Osteocyte (in vitro differentiated cells): Measurements from ENCODE around the gene PRKCE. TPM values are rescaled to one million over a fixed set of nuclear protein-coding genes. Genes with fewer than 3 reads are reported as not detected.

Source experiments
- DNase-seq: peaks from one replicate; pipeline ENCODE4 v3.0.0; 2021; ENCODE audit warnings: mixed read lengths; ENCODE audit not compliant: unreplicated experiment; ENCODE audit errors: extremely low spot score
- H3K27ac Mint-ChIP-seq: one replicate; pipeline ENCODE4 v1.8.0; 2021; ENCODE audit warnings: mild to moderate bottlenecking, mixed read lengths; ENCODE audit not compliant: unreplicated experiment
- H3K27me3 Mint-ChIP-seq: one replicate; pipeline ENCODE4 v1.8.0; 2021; ENCODE audit warnings: mixed read lengths; ENCODE audit not compliant: unreplicated experiment
- H3K36me3 Mint-ChIP-seq: one replicate; pipeline ENCODE4 v1.8.0; 2021; ENCODE audit warnings: mixed read lengths; ENCODE audit not compliant: unreplicated experiment
- H3K4me1 Mint-ChIP-seq: one replicate; pipeline ENCODE4 v1.8.0; 2021; ENCODE audit warnings: mixed read lengths; ENCODE audit not compliant: unreplicated experiment
- H3K4me3 Mint-ChIP-seq: one replicate; pipeline ENCODE4 v1.8.0; 2021; ENCODE audit warnings: mild to moderate bottlenecking, moderate library complexity, mixed read lengths; ENCODE audit not compliant: unreplicated experiment
- H3K9me3 Mint-ChIP-seq: one replicate; pipeline ENCODE4 v1.8.0; 2021; ENCODE audit warnings: mixed read lengths; ENCODE audit not compliant: unreplicated experiment
- total RNA-seq: library from RNA; stranded (reverse); gene quantifications from 2 replicates; pipeline ENCODE4 v1.2.1, GENCODE V29; 2021
- TF ChIP-seq, protein P1 (sequence below): fragments of 200-600 bp; sonication (generic); IDR thresholded peaks from 2 replicates; pipeline ENCODE4 v1.5.0; 2021; ENCODE audit warnings: antibody characterized with exemption, mild to moderate bottlenecking, moderate library complexity

Gene PRKCE
- total RNA-seq, 1 donor from 2014 or later = 13.8 TPM

DNA sequence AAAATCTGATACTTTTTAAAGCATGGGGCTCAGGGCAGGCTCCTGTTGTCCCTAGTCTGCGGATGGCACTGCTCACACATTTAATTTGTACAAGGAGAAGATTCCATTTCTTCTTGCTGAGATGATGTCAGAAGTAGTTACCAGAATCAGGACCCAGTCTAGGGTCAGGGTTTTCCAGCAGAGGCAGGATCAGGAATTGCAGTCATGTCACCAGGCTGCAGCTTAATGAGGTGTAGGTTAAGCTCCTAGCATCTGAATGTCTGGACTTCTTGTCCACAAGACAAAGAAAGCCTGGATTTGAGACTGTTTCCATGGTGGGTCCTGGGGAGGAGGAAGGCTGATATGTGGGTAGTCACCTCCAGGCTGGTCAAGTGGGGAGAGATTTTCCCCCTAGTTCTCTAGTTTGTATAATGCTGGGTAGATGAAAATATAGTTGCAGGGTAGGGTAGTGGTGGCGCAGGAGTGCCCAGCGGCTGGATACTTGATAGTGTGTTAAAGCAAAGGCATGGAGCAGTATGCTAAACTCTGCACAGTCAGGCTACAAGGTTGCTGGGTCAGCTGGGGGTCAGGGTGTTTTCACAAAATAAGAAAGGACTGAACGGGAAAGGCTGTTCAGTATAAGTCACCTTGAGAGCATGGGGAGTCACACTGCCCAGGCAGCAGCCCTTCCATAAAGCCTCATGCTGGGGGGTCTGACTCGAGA lies 148.4 kb downstream of the PRKCE start:
- Mint-ChIP-seq H3K36me3 (no peaks in the 10 kb centered on the region), H3K9me3 (no peaks in the 10 kb centered on the region), H3K27me3 (no peaks in the 10 kb centered on the region), H3K4me3 (no peak overlapping the region), H3K27ac (no peak overlapping the region), H3K4me1 (no peaks in the 10 kb centered on the region)
- no peak for DNase-seq
- TF ChIP-seq, protein P1, sequence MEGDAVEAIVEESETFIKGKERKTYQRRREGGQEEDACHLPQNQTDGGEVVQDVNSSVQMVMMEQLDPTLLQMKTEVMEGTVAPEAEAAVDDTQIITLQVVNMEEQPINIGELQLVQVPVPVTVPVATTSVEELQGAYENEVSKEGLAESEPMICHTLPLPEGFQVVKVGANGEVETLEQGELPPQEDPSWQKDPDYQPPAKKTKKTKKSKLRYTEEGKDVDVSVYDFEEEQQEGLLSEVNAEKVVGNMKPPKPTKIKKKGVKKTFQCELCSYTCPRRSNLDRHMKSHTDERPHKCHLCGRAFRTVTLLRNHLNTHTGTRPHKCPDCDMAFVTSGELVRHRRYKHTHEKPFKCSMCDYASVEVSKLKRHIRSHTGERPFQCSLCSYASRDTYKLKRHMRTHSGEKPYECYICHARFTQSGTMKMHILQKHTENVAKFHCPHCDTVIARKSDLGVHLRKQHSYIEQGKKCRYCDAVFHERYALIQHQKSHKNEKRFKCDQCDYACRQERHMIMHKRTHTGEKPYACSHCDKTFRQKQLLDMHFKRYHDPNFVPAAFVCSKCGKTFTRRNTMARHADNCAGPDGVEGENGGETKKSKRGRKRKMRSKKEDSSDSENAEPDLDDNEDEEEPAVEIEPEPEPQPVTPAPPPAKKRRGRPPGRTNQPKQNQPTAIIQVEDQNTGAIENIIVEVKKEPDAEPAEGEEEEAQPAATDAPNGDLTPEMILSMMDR = no peak

DNA sequence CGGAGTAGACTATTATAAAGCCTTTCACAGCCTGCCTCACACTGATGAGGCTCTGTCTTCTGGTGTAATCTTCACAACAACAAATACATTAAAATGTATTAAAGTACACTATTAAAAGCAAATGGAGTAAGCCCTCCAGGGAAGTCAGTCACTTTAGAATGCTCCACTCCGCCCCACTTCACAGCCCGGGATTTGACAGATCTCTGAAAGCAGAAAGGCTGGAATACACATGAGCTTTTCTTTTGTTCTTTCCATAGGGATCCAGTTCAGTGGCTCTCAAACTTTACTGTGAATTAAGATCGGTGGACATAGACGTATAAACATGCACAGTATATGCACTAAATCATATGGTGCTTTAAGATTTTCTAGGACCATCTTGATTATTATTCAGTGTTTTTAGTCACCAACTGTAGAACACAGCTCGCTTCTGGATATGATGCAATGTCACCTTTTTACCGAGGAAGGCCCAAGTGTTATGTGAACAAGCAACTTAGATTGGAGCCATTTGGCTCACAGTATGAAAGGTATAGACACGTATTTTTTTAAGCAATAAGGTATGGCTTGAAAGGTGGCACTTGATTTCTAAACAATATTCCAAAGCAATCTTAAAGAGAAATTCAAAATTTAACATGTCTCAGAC lies 151.1 kb downstream of the PRKCE start:
- no peaks in the 10 kb centered on the region for H3K36me3 Mint-ChIP-seq
- no peak overlapping the region for H3K4me3 Mint-ChIP-seq
- no peak for DNase-seq
- H3K27me3 Mint-ChIP-seq = no peaks in the 10 kb centered on the region
- H3K9me3 Mint-ChIP-seq = no peaks in the 10 kb centered on the region
- TF ChIP-seq, protein P1 = no peak
- no peaks in the 10 kb centered on the region for H3K4me1 Mint-ChIP-seq
- H3K27ac Mint-ChIP-seq = no peak overlapping the region

DNA sequence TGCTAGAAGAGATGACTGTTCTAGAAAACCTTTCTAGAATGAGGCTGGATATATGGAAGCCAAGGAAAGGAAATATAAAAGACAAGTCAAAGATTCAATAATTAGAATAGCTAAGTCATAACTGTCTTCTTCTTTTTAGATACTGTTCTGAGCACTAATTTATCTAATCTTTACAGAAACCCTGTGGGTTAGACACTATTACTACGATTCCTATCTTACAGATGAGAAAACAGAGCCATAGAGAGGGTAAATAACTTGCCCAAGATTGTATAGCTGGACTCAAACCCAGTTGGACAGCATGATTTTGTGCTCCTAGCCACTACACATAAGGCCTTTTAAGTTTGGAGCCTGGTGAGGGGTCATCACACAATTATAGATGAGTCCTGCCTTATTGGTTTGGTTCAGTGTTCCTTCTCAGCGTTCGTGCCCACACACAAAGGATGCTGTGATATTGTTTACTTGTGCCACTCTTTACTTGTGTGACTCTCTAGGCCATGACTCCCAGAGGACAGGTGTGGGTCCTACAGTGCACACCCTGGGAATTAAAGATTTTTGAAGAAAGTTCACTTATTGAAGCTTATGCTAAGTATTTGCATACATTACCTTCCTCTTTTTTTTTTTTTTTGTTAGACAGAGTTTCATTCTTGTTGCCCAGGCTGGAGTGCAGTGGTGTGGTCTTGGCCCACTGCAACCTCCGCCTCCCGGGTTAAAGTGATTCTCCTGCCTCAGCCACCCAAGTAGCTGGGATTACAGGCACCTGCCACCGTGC lies 153.7 kb downstream of the PRKCE start:
- Mint-ChIP-seq H3K4me3 (no peak overlapping the region), H3K36me3 (no peaks in the 10 kb centered on the region), H3K4me1 (no peaks in the 10 kb centered on the region), H3K9me3 (no peaks in the 10 kb centered on the region), H3K27me3 (no peaks in the 10 kb centered on the region), H3K27ac (no peak overlapping the region)
- no peak for DNase-seq
- TF ChIP-seq, protein P1 = no peak

DNA sequence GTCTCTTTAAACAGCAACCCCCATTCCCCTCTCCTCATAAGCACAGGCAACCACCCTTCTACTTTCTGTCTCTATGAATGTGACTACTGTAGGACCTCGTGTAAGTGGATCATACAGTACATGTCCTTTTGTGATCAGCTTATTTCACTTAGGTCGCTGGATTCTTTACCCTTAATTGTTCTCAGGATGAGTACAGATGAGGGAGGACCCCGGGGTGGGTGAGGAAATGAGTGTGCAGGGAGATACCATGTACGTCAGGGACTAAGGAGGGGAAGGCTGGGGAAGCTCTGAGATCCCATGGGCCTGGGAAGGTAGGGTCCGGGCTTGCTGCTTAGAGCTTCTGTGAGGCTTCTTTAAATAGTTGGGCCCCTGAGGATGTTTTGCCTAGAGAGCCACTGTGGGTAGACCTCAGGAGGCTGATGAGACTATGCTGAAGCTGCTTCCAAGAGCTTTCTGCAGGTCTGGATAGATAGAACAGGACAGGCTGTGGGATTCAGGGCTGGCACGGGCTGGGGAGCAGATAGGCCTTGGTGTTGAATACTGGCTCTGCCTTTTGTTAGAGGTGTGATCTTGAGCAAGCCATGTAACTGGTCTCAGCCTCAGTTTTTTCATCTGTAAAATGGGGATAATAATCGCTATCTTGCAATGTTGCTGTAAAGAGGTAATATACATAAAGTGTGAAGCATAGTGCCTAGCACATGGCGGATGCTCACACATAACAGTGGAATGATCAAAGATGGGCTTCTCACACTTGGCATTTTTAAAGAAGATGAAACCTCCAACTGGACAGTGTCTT lies 155.3 kb downstream of the PRKCE start:
- no peak overlapping the region for H3K27ac Mint-ChIP-seq
- peaks cover under 1% of the 10 kb centered on the region for H3K4me1 Mint-ChIP-seq
- DNase-seq = no peak
- TF ChIP-seq, protein P1 = no peak
- no peaks in the 10 kb centered on the region for H3K9me3 Mint-ChIP-seq
- H3K27me3 Mint-ChIP-seq = no peaks in the 10 kb centered on the region
- no peak overlapping the region for H3K4me3 Mint-ChIP-seq
- no peaks in the 10 kb centered on the region for H3K36me3 Mint-ChIP-seq
